PC-3 (cell line): ENCODE results near the gene EZR. TPM values are rescaled to one million over a fixed set of nuclear protein-coding genes. Genes with fewer than 3 reads are reported as not detected.
A peak's percentile ranks its signal among the peaks of the same experiment; 100 is the strongest.

Experiments used
- ATAC-seq: fragments of 200-7000 bp; cut with Tn5 transposase; 2 replicates; pipeline ENCODE4 v1.9.1; 2020; ENCODE audit warnings: mild to moderate bottlenecking, moderate library complexity
- BruUV-seq: library from RNA; stranded (reverse); fragments of 400-500 nt; replicated peaks from 2 replicates; lab custom pipeline; 2021; lab: Mats Ljungman, UMichigan
- CTCF ChIA-PET: fragments of 300-600 bp; sonication (Branson Sonifier 250); formaldehyde crosslinking; loops from one replicate; lab custom pipeline; 2022; ENCODE audit warnings: antibody characterized with exemption; lab: Charles Lee
- POLR2A ChIA-PET: fragments of 300-600 bp; sonication (Branson Sonifier 250); formaldehyde crosslinking; loops from one replicate; lab custom pipeline; 2022; ENCODE audit warnings: antibody characterized with exemption; ENCODE audit not compliant: unreplicated experiment; lab: Charles Lee
- DNase-seq: peaks from one replicate; pipeline ENCODE4 v3.0.0-alpha.2; 2015
- H2AFZ ChIP-seq: fragments of 300-600 bp; sonication (generic); 2 replicates; pipeline ENCODE4 v1.6.0; 2016; ENCODE audit warnings: antibody characterized with exemption, low read length
- H3F3A ChIP-seq: fragments of 300-600 bp; sonication (generic); one replicate; pipeline ENCODE4 v1.6.0; 2017; ENCODE audit warnings: antibody characterized with exemption, low read length, control low read depth, mild to moderate bottlenecking; ENCODE audit not compliant: unreplicated experiment
- H3K27ac ChIP-seq: fragments of 300-600 bp; sonication (generic); 2 replicates; pipeline ENCODE4 v1.5.1; 2016; ENCODE audit warnings: mild to moderate bottlenecking, low read length
- H3K27me3 ChIP-seq: fragments of 300-600 bp; sonication (generic); 2 replicates; pipeline ENCODE4 v1.6.1; 2016; ENCODE audit warnings: low read length, mixed read lengths
- H3K36me3 ChIP-seq: fragments of 300-600 bp; sonication (generic); 2 replicates; pipeline ENCODE4 v1.6.1; 2016; ENCODE audit warnings: low read depth, mixed run types, low read length, mixed read lengths
- H3K4me1 ChIP-seq: fragments of 300-600 bp; sonication (generic); 2 replicates; pipeline ENCODE4 v1.5.1; 2016; ENCODE audit warnings: low read length; ENCODE audit not compliant: insufficient read depth
- H3K4me2 ChIP-seq: fragments of 300-600 bp; sonication (generic); 2 replicates; pipeline ENCODE4 v1.6.0; 2016; ENCODE audit warnings: low read length
- H3K4me3 ChIP-seq: fragments of 300-600 bp; sonication (generic); 2 replicates; pipeline ENCODE4 v1.5.1; 2016; ENCODE audit warnings: mild to moderate bottlenecking, low read length, mixed read lengths
- H3K79me2 ChIP-seq: fragments of 300-600 bp; sonication (generic); 2 replicates; pipeline ENCODE4 v1.6.1; 2017; ENCODE audit warnings: low read length, mixed read lengths
- H3K9ac ChIP-seq: fragments of 300-600 bp; sonication (generic); 2 replicates; pipeline ENCODE4 v1.6.0; 2016; ENCODE audit warnings: mild to moderate bottlenecking, low read length
- H3K9me2 ChIP-seq: fragments of 300-600 bp; sonication (generic); replicated peaks from 2 replicates; pipeline ENCODE4 v1.6.1; 2016; ENCODE audit warnings: mixed run types, low read length, mixed read lengths
- H3K9me3 ChIP-seq: fragments of 300-600 bp; sonication (generic); 2 replicates; pipeline ENCODE4 v1.6.1; 2016; ENCODE audit warnings: low read length, mixed read lengths
- H4K20me1 ChIP-seq: fragments of 300-600 bp; sonication (generic); 2 replicates; pipeline ENCODE4 v1.6.1; 2016; ENCODE audit warnings: low read length, mixed read lengths
- CTCF ChIP-seq: fragments of 300-600 bp; sonication (generic); conservative IDR thresholded peaks from 2 replicates; pipeline ENCODE4 v1.5.1; 2017; ENCODE audit warnings: antibody characterized with exemption, low read depth, mild to moderate bottlenecking, low read length
- EZH2 ChIP-seq: fragments of 300-600 bp; sonication (generic); IDR thresholded peaks from one replicate; pipeline ENCODE4 v1.6.1; 2017; ENCODE audit warnings: antibody characterized with exemption, mild to moderate bottlenecking, low read length; ENCODE audit not compliant: unreplicated experiment
- EZH2phosphoT487 ChIP-seq: fragments of 300-600 bp; sonication (generic); IDR thresholded peaks from 2 replicates; pipeline ENCODE4 v1.6.1; 2018; ENCODE audit warnings: mild to moderate bottlenecking, antibody characterized with exemption, low read length, borderline replicate concordance
- intact Hi-C: fragments of 100-400 bp; cut with micrococcal nuclease; formaldehyde crosslinking; loops from 2 replicates; pipeline ENCODE4 v1.9.0; 2023
- total RNA-seq: library from RNA; depleted of rRNA; stranded (reverse); fragments of >200 nt; gene quantifications from 2 replicates; pipeline ENCODE4 v1.2.3, GENCODE V29; 2014

Gene EZR
- total RNA-seq, 1 experiment from 2014 or later, result 182 TPM

DNA sequence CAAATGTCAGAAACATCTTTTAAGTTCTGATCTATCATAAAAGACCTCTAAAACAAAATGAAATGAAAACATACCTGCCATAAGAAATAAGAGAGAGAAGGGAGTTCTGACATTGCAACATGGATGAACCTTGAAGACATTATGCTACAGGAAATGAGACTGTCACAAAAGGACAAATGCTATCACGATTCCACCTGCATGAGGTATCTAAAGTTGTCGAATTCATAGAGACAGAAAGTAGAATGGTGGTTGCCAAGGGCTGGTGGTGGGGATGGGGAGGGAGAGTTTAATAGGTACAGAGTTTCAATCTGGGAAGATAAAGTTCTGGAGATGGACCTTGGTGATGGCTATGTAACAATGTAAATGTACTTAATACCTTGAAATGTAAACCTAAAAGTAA is 3.3 kb downstream of the EZR start:
- intact Hi-C loops, result loop anchor here (2.0 kb wide), 1 partner anchor 53 kb away; no protein-coding TSS in a partner anchor
- Histone ChIP-seq H2AFZ (no peak overlapping the region), H3K27ac (no peak overlapping the region), H3F3A (no peaks in the 10 kb centered on the region), H4K20me1 (peaks cover 70% of the 10 kb centered on the region), H3K9me2 (no peaks in the 10 kb centered on the region), H3K9ac (peak overlapping the region; percentile 89), H3K27me3 (no peaks in the 10 kb centered on the region), H3K4me2 (peak overlapping the region; percentile 95), H3K4me3 (peak overlapping the region; percentile 77), H3K9me3 (no peaks in the 10 kb centered on the region), H3K4me1 (peaks cover 30% of the 10 kb centered on the region), H3K36me3 (peaks cover 65% of the 10 kb centered on the region), H3K79me2 (peaks cover 78% of the 10 kb centered on the region)
- ATAC-seq, result no peak
- ChIA-PET CTCF (no interaction called here), POLR2A (no interaction called here)
- TF ChIP-seq CTCF, result no peak
- TF ChIP-seq EZH2phosphoT487, result no peak
- no peak for TF ChIP-seq EZH2
- no peak for DNase-seq
- BruUV-seq, result no TSS peak

- Histone ChIP-seq H3F3A (no peaks in the 10 kb centered on the region), H2AFZ (no peak overlapping the region), H3K9me3 (no peaks in the 10 kb centered on the region), H3K27ac (no peak overlapping the region), H3K79me2 (peaks cover 84% of the 10 kb centered on the region), H3K4me2 (peak overlapping the region; percentile 95), H3K36me3 (peaks cover 70% of the 10 kb centered on the region), H3K9ac (no peak overlapping the region), H4K20me1 (peaks cover 76% of the 10 kb centered on the region), H3K27me3 (no peaks in the 10 kb centered on the region), H3K9me2 (no peaks in the 10 kb centered on the region), H3K4me3 (peak overlapping the region; percentile 77), H3K4me1 (peaks cover 30% of the 10 kb centered on the region)
- no peak for DNase-seq
- CTCF ChIA-PET, result no interaction called here
- BruUV-seq, result no TSS peak
- POLR2A ChIA-PET, result no interaction called here
- intact Hi-C loops, result no loop called here
- TF ChIP-seq CTCF, result no peak
- no peak for TF ChIP-seq EZH2
- TF ChIP-seq EZH2phosphoT487, result no peak
- no peak for ATAC-seq
Measured at GRCh38 chr6:158815379-158815724, 3.8 kb downstream of the EZR start.

DNA sequence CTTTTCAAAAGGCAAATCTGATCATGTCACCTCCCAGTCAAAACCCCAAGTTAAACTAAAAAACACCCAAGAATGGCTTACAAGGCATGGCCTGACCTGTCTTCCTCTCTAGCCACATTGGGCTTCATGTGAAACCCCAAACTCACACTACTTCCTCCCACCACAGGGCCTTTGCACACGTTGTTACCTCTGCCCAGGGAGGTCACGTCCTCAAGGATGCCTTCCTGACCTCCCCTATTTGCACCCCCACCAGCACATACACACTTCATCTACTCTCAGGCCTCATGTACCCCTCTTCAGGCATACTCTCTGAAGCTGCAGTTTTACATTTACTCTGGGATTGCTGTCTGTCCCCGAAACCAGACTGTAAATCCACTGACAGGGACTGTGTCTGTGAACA is 6.1 kb downstream of the EZR start:
- POLR2A ChIA-PET, result no interaction called here
- CTCF ChIA-PET, result no interaction called here
- Histone ChIP-seq H3K27ac (no peak overlapping the region), H3K4me3 (0 out of 2 replicates have a peak overlapping the region, but pooled peaks have one; percentile 4), H3K79me2 (peaks cover 100% of the 10 kb centered on the region), H3F3A (no peaks in the 10 kb centered on the region), H3K9ac (no peak overlapping the region), H3K9me2 (no peaks in the 10 kb centered on the region), H3K4me2 (peak overlapping the region; percentile 34; the same call in 1 of the 2 replicates), H3K9me3 (no peaks in the 10 kb centered on the region), H3K4me1 (peaks cover 27% of the 10 kb centered on the region), H3K27me3 (no peaks in the 10 kb centered on the region), H4K20me1 (peaks cover 99% of the 10 kb centered on the region), H2AFZ (no peak overlapping the region), H3K36me3 (peaks cover 93% of the 10 kb centered on the region)
- intact Hi-C loops, result no loop called here
- no peak for ATAC-seq
- no peak for DNase-seq
- no peak for TF ChIP-seq EZH2phosphoT487
- TF ChIP-seq EZH2, result no peak
- no peak for TF ChIP-seq CTCF
- no TSS peak for BruUV-seq
